K562 (cell line): ENCODE data around the gene PIK3R5. TPM values are rescaled to one million over a fixed set of nuclear protein-coding genes. Genes with fewer than 3 reads are reported as not detected.

Experiments used
- ATAC-seq: fragments of 200-7000 bp; cut with Tn5 transposase; 3 replicates; pipeline ENCODE4 v1.9.1; 2020; ENCODE audit warnings: moderate library complexity
- BruUV-seq: library from RNA; stranded (reverse); fragments of 400-500 nt; replicated peaks from 2 replicates; lab custom pipeline; 2021; lab: Mats Ljungman, UMichigan
- CTCF ChIA-PET: fragments of 300-600 bp; formaldehyde crosslinking; extraction: SDS; loops from one replicate; lab custom pipeline; 2021; ENCODE audit warnings: low intra/inter-chr PET ratio; lab: Yijun Ruan, JAX
- POLR2A ChIA-PET: fragments of 300-600, 350-650 bp; sonication (Branson Sonifier 250); formaldehyde crosslinking; extraction: SDS; loops from one replicate; lab custom pipeline; 2021; ENCODE audit warnings: antibody characterized with exemption, inconsistent platforms; lab: Yijun Ruan, JAX
- DNase-seq, 4 experiments: peaks; one replicate each; pipeline versions ENCODE4 v3.0.0 to v3.0.0-alpha.2; 2011 to 2018; ENCODE audit warnings: low spot score in 3 of 4, mixed read lengths in 3 of 4; ENCODE audit errors: extremely low read depth in 1 of 4
- FAIRE-seq: peaks from 2 replicates; lab custom pipeline; 2011; peaks lifted over from hg19 to GRCh38; lab: Jason Lieb, UNC
- H2AFZ ChIP-seq: 2 replicates; pipeline ENCODE4 v1.6.0; 2011; ENCODE audit warnings: low read depth, low read length, control low read depth, inconsistent platforms
- H3K27ac ChIP-seq: fragments of 200-600 bp; 3 replicates; pipeline ENCODE4 v1.8.0; 2011; ENCODE audit warnings: low read depth, mild to moderate bottlenecking, control low read depth, inconsistent platforms, low read length, moderate library complexity, mixed read lengths; ENCODE audit errors: extremely low read depth
- H3K27me3 ChIP-seq, 2 experiments: fragments of 300-600 bp in 1 of 2; 2 replicates in 1 of 2; 3 replicates in 1 of 2; pipeline versions ENCODE4 v1.6.0 to v1.8.0; 2011; ENCODE audit warnings: inconsistent platforms in 2 of 2, low read length in 2 of 2, mild to moderate bottlenecking in 1 of 2, mixed read lengths in 1 of 2, moderate library complexity in 1 of 2; ENCODE audit not compliant: control insufficient read depth in 2 of 2, insufficient read depth in 2 of 2
- H3K36me3 ChIP-seq: fragments of 300-600 bp; 3 replicates; pipeline ENCODE4 v1.8.0; 2011; ENCODE audit warnings: mild to moderate bottlenecking, low read length, inconsistent platforms; ENCODE audit not compliant: control insufficient read depth, insufficient read depth
- H3K4me1 ChIP-seq, 2 experiments: fragments of 200-600 bp in 1 of 2; replicated peaks in 1 of 2; 2 replicates in 1 of 2; 3 replicates in 1 of 2; pipeline versions ENCODE4 v1.5.1 to v1.8.0; 2011; ENCODE audit warnings: inconsistent platforms in 2 of 2, low read length in 2 of 2, mild to moderate bottlenecking in 1 of 2, mixed read lengths in 1 of 2, moderate library complexity in 1 of 2; ENCODE audit not compliant: control insufficient read depth in 2 of 2, insufficient read depth in 2 of 2
- H3K4me2 ChIP-seq: 2 replicates; pipeline ENCODE4 v1.6.1; 2011; ENCODE audit warnings: low read length, control low read depth, inconsistent platforms, mixed read lengths; ENCODE audit not compliant: insufficient read depth
- H3K4me3 ChIP-seq: fragments of 200-600 bp; sonication (generic), shearing (Covaris generic); 2 replicates; pipeline ENCODE4 v1.5.1; 2016; ENCODE audit warnings: control low read depth, inconsistent platforms
- H3K79me2 ChIP-seq: fragments of 200-600 bp; 3 replicates; pipeline ENCODE4 v1.8.0; 2011; ENCODE audit warnings: low read length, inconsistent platforms; ENCODE audit not compliant: control insufficient read depth, insufficient read depth
- H3K9ac ChIP-seq, 2 experiments: 2 replicates each; pipeline versions ENCODE4 v1.6.0 to v1.6.1; 2011; ENCODE audit warnings: low read depth in 2 of 2, low read length in 2 of 2, control low read depth in 1 of 2, inconsistent platforms in 1 of 2, mild to moderate bottlenecking in 1 of 2, mixed read lengths in 1 of 2; ENCODE audit not compliant: insufficient read depth in 1 of 2
- H3K9me1 ChIP-seq: one replicate; pipeline ENCODE4 v1.6.0; 2011; ENCODE audit warnings: inconsistent platforms, mild to moderate bottlenecking, low read length, moderate library complexity; ENCODE audit not compliant: control insufficient read depth, insufficient read depth
- H3K9me3 ChIP-seq: replicated peaks from 2 replicates; pipeline ENCODE4 v1.5.1; 2011; ENCODE audit warnings: low read depth, low read length, inconsistent platforms; ENCODE audit not compliant: control insufficient read depth, insufficient read depth
- H4K20me1 ChIP-seq: replicated peaks from 2 replicates; pipeline ENCODE4 v1.6.1; 2011; ENCODE audit warnings: low read length, inconsistent platforms, mixed read lengths; ENCODE audit not compliant: control insufficient read depth, insufficient read depth
- FOSL1 ChIP-seq: fragments of 200-800 bp; sonication (Bioruptor generic); conservative IDR thresholded peaks from 2 replicates; pipeline ENCODE4 v1.6.1; 2016; ENCODE audit warnings: missing genetic modification characterization, missing compliant biosample characterization
- GATAD2B ChIP-seq: fragments of 450-650 bp; IDR thresholded peaks from 2 replicates; pipeline ENCODE4 v1.6.1; 2017; ENCODE audit warnings: mild to moderate bottlenecking, borderline replicate concordance
- MIER1 ChIP-seq: fragments of 450-650 bp; IDR thresholded peaks from 2 replicates; pipeline ENCODE4 v1.6.1; 2016; ENCODE audit warnings: antibody characterized with exemption, mild to moderate bottlenecking, low read depth
- SMAD3 ChIP-seq: fragments of 450-650 bp; formaldehyde crosslinking; conservative IDR thresholded peaks from 2 replicates; pipeline ENCODE4 v1.4.0; 2020; ENCODE audit warnings: mild to moderate bottlenecking
- SMC3 ChIP-seq: conservative IDR thresholded peaks from 2 replicates; pipeline ENCODE4 v1.6.1; 2011; ENCODE audit warnings: low read depth, low read length, improper control_type of control experiment; ENCODE audit not compliant: insufficient read depth
- TCF7L2 ChIP-seq: fragments of 150-350 bp; IDR thresholded peaks from 2 replicates; pipeline ENCODE4 v1.6.1; 2016; ENCODE audit warnings: low read depth, mild to moderate bottlenecking, low read length, moderate library complexity
- YBX1 ChIP-seq: fragments of 450-650 bp; IDR thresholded peaks from 2 replicates; pipeline ENCODE4 v1.7.1; 2016; ENCODE audit warnings: mild to moderate bottlenecking
- ZNF124 ChIP-seq: sonication (generic); formaldehyde crosslinking; IDR thresholded peaks from 2 replicates; pipeline ENCODE4 v1.8.1; 2022; ENCODE audit warnings: missing genetic modification reagents
- ZNF224 ChIP-seq: sonication (generic); formaldehyde crosslinking; IDR thresholded peaks from 2 replicates; pipeline ENCODE4 v1.8.0; 2022; ENCODE audit warnings: mild to moderate bottlenecking, missing genetic modification reagents
- ZNF282 ChIP-seq: sonication (generic); formaldehyde crosslinking; IDR thresholded peaks from 2 replicates; pipeline ENCODE4 v1.8.1; 2023; ENCODE audit warnings: missing genetic modification reagents
- ZNF699 ChIP-seq: fragments of 250-450 bp; sonication (Bioruptor Pico); IDR thresholded peaks from 2 replicates; pipeline ENCODE4 v1.8.0; 2021; ENCODE audit warnings: mild to moderate bottlenecking, moderate library complexity; ENCODE audit not compliant: insufficient replicate concordance
- ZNF75A ChIP-seq: fragments of 450-650 bp; formaldehyde crosslinking; IDR thresholded peaks from 2 replicates; pipeline ENCODE4 v1.4.0; 2020; ENCODE audit warnings: mild to moderate bottlenecking
- WGBS: fragments of 100-300 bp; shearing (Covaris generic); methylation state at CpG from one replicate; pipeline ENCODE4 v1.1.6; 2016; ENCODE audit warnings: low coverage, mixed read lengths; ENCODE audit not compliant: insufficient coverage; ENCODE audit errors: missing lambda C conversion rate; 5-methylcytosine and 5-hydroxymethylcytosine counted together
- in situ Hi-C: fragments of 300-500 bp; cut with MboI; formaldehyde crosslinking; loops from 4 replicates; pipeline ENCODE4 v1.15.0; 2018; ENCODE audit warnings: inconsistent platforms, mixed read lengths
- intact Hi-C: fragments of 100-400 bp; cut with micrococcal nuclease; formaldehyde crosslinking; loops from 2 replicates; pipeline ENCODE4 v1.14.2; 2022
- polyA plus RNA-seq, 8 experiments: library from polyadenylated mRNA; depleted of rRNA in 4 of 8; stranded (reverse) in 5 of 8; unstranded in 3 of 8; fragments of >200 nt; fragmentation: Nextera tagmentation in 2 of 8; fragmentation: Illumina TruSeq in 1 of 8; extraction: Ambion mirVana in 2 of 8; extraction: Trizol in 1 of 8; gene quantifications; 2 replicates each; pipeline versions ENCODE4 v1.2.1 to v1.2.3, GENCODE V29; 2011 to 2014; ENCODE audit warnings: inconsistent platforms in 1 of 8, missing spikeins in 1 of 8
- total RNA-seq, 7 experiments: library from RNA; depleted of rRNA in 6 of 7; stranded (reverse); fragments of >200 nt in 6 of 7; fragmentation: Illumina TruSeq in 2 of 7; extraction: Trizol in 2 of 7; gene quantifications; 2 replicates each; pipeline versions ENCODE4 v1.2.1 to v1.2.3, GENCODE V29; 2011 to 2021; ENCODE audit warnings: low replicate concordance in 1 of 7
- TF ChIP-seq, protein P1 (sequence below): fragments of 250-450 bp; sonication (Bioruptor Pico); IDR thresholded peaks from 2 replicates; pipeline ENCODE4 v1.9.0; 2021; ENCODE audit warnings: mild to moderate bottlenecking
- TF ChIP-seq, protein P2 (sequence below): sonication (generic); formaldehyde crosslinking; IDR thresholded peaks from 2 replicates; pipeline ENCODE4 v1.8.0; 2022; ENCODE audit warnings: mild to moderate bottlenecking, missing genetic modification reagents
- TF ChIP-seq, protein P3 (sequence below): fragments of 450-650 bp; IDR thresholded peaks from 2 replicates; pipeline ENCODE4 v1.6.1; 2017; ENCODE audit warnings: antibody characterized with exemption
- TF ChIP-seq, protein P4 (sequence below): fragments of 250-450 bp; sonication (Bioruptor Pico); IDR thresholded peaks from 2 replicates; pipeline ENCODE4 v1.4.0; 2020; ENCODE audit warnings: mild to moderate bottlenecking, moderate library complexity

PIK3R5 gene
- total and polyA plus RNA-seq, 9 of the 15 experiments (the other 6 are each of a cell fraction or from before 2014, with no cell fraction given), result 0.01 to 0.38 TPM; not detected in 7

DNA sequence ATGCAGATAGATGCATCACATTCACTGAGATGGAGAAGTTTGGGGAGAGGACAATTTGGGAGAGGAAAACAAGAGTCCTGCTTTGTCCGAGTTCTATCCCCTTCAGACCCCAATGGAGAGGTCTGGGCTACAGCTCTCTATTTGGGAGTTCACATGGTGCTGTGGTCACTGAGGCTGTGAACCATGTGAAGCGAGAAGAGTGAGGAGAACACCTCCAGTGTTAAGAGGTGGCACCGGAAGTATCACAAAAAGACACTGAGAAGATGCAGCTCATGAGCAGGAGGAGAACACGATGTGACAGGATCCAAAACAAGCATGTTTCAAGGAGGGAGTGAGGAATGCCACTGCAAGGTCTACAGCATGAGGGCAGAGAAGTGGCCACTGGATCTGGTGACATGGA, 39.7 kb downstream of the PIK3R5 start:
- in situ Hi-C loops, result no loop called here
- H2AFZ ChIP-seq, result no peak overlapping the region
- no peaks in the 10 kb centered on the region for H4K20me1 ChIP-seq
- H3K4me3 ChIP-seq, result no peak overlapping the region
- H3K9ac ChIP-seq, result no peak overlapping the region
- no peaks in the 10 kb centered on the region for H3K4me1 ChIP-seq
- no peaks in the 10 kb centered on the region for H3K79me2 ChIP-seq
- TF ChIP-seq ZNF124 (CRISPR knock-in tag) (no peak), ZNF224 (CRISPR knock-in tag) (no peak), GATAD2B (no peak), SMC3 (no peak), SMAD3 (CRISPR knock-in tag) (no peak), MIER1 (no peak), ZNF75A (CRISPR knock-in tag) (no peak), YBX1 (no peak), ZNF282 (CRISPR knock-in tag) (no peak), ZNF699 (CRISPR knock-in tag) (no peak), TCF7L2 (no peak), FOSL1 (tag) (no peak)
- TF ChIP-seq, protein P1, sequence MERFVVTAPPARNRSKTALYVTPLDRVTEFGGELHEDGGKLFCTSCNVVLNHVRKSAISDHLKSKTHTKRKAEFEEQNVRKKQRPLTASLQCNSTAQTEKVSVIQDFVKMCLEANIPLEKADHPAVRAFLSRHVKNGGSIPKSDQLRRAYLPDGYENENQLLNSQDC (CRISPR knock-in tag), result no peak
- TF ChIP-seq, protein P2, sequence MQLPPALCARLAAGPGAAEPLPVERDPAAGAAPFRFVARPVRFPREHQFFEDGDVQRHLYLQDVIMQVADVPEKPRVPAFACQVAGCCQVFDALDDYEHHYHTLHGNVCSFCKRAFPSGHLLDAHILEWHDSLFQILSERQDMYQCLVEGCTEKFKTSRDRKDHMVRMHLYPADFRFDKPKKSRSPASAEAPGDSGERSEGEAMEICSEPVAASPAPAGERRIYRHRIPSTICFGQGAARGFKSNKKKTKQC (CRISPR knock-in tag), result no peak
- TF ChIP-seq, protein P3, sequence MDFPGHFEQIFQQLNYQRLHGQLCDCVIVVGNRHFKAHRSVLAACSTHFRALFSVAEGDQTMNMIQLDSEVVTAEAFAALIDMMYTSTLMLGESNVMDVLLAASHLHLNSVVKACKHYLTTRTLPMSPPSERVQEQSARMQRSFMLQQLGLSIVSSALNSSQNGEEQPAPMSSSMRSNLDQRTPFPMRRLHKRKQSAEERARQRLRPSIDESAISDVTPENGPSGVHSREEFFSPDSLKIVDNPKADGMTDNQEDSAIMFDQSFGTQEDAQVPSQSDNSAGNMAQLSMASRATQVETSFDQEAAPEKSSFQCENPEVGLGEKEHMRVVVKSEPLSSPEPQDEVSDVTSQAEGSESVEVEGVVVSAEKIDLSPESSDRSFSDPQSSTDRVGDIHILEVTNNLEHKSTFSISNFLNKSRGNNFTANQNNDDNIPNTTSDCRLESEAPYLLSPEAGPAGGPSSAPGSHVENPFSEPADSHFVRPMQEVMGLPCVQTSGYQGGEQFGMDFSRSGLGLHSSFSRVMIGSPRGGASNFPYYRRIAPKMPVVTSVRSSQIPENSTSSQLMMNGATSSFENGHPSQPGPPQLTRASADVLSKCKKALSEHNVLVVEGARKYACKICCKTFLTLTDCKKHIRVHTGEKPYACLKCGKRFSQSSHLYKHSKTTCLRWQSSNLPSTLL, result no peak
- TF ChIP-seq, protein P4, sequence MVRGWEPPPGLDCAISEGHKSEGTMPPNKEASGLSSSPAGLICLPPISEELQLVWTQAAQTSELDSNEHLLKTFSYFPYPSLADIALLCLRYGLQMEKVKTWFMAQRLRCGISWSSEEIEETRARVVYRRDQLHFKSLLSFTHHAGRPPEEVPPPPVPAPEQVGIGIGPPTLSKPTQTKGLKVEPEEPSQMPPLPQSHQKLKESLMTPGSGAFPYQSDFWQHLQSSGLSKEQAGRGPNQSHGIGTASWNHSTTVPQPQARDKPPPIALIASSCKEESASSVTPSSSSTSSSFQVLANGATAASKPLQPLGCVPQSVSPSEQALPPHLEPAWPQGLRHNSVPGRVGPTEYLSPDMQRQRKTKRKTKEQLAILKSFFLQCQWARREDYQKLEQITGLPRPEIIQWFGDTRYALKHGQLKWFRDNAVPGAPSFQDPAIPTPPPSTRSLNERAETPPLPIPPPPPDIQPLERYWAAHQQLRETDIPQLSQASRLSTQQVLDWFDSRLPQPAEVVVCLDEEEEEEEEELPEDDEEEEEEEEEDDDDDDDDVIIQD (CRISPR knock-in tag), result no peak
- no peak for ATAC-seq
- H3K9me3 ChIP-seq, result peaks cover 1% of the 10 kb centered on the region; the same call in 1 of the 2 replicates
- no peak for FAIRE-seq
- CTCF ChIA-PET, result no interaction called here
- no peaks in the 10 kb centered on the region for H3K27me3 ChIP-seq
- intact Hi-C loops, result no loop called here
- POLR2A ChIA-PET, result no interaction called here
- H3K9me1 ChIP-seq, result no peaks in the 10 kb centered on the region
- no peak for DNase-seq
- no peaks in the 10 kb centered on the region for H3K36me3 ChIP-seq
- 0% methylated on average over 4 of the region's 4 CpGs for WGBS
- no peak overlapping the region for H3K4me2 ChIP-seq
- H3K27ac ChIP-seq, result no peak overlapping the region
- BruUV-seq, result no TSS peak
